Thyroid gland (tissue), 4 donors: ENCODE results near the gene CREG2. TPM values are rescaled to one million over a fixed set of nuclear protein-coding genes. Genes with fewer than 3 reads are reported as not detected.

Source experiments
- DNase-seq, 2 donors: peaks; one replicate each; pipeline ENCODE4 v3.0.0-alpha.2; 2019
- H3K27ac ChIP-seq, 3 donors: fragments of 200-600 bp; sonication (generic); 1 replicate in 2 of 3; 2 replicates in 1 of 3; pipeline ENCODE4 v1.5.1; 2016 to 2019; ENCODE audit warnings: mild to moderate bottlenecking in 1 of 3, moderate library complexity in 1 of 3
- H3K27me3 ChIP-seq: fragments of 200-600 bp; sonication (generic); one replicate; pipeline ENCODE4 v1.5.1; 2019
- H3K36me3 ChIP-seq, 2 donors: fragments of 200-600 bp; sonication (generic); one replicate each; pipeline ENCODE4 v1.5.1; 2016 to 2019
- H3K4me1 ChIP-seq, 2 donors: fragments of 200-600 bp; sonication (generic); one replicate each; pipeline ENCODE4 v1.5.1; 2017 to 2019
- H3K4me3 ChIP-seq, 3 donors: fragments of 200-600 bp; sonication (generic); replicated peaks in 1 of 3; 1 replicate in 2 of 3; 2 replicates in 1 of 3; pipeline ENCODE4 v1.5.1; 2016; ENCODE audit warnings: mild to moderate bottlenecking in 1 of 3
- H3K9me3 ChIP-seq: fragments of 200-600 bp; sonication (generic); one replicate; pipeline ENCODE4 v1.5.1; 2017
- CTCF ChIP-seq, 6 experiments: fragments of 200-600 bp in 3 of 6; fragments of 450-650 bp in 3 of 6; sonication (generic) in 3 of 6; IDR thresholded peaks; one replicate each; pipeline ENCODE4 v1.5.1; 2016 to 2019; ENCODE audit warnings: antibody characterized with exemption in 6 of 6, mild to moderate bottlenecking in 2 of 6, inconsistent platforms in 1 of 6, moderate library complexity in 1 of 6
- POLR2A ChIP-seq, 2 donors: fragments of 450-650 bp; IDR thresholded peaks; one replicate each; pipeline ENCODE4 v1.6.1; 2017; ENCODE audit warnings: antibody characterized with exemption in 2 of 2, mild to moderate bottlenecking in 2 of 2, moderate library complexity in 1 of 2
- WGBS, 2 donors: methylation state at CpG; one replicate each; pipeline ENCODE4 v1.1.5; 2017; 5-methylcytosine and 5-hydroxymethylcytosine counted together
- intact Hi-C: fragments of 100-400 bp; cut with DNase I; formaldehyde crosslinking; loops from one replicate; pipeline ENCODE4 v1.15.1; 2023
- total RNA-seq, 4 donors: library from RNA; depleted of rRNA; stranded (reverse); fragments of >200 nt; gene quantifications; one replicate each; pipeline ENCODE4 v1.2.3, GENCODE V29; 2016

Gene CREG2
- total RNA-seq, 4 donors from 2014 or later = not detected

- no peak overlapping the region for H3K27ac ChIP-seq
- intact Hi-C loops = no loop called here
- H3K9me3 ChIP-seq = no peaks in the 10 kb centered on the region
- no peak overlapping the region for H3K4me3 ChIP-seq
- peaks cover 9 to 12% of the 10 kb centered on the region in 2 donors for H3K4me1 ChIP-seq
- no peak for DNase-seq
- WGBS, 2 donors = 52 to 65% methylated on average over 4 of the region's 4 CpGs
- peaks cover 9% of the 10 kb centered on the region for H3K27me3 ChIP-seq
- TF ChIP-seq POLR2A (IDR thresholded peaks at IDR 0.05) = no peak
- no peak for TF ChIP-seq CTCF (IDR thresholded peaks at IDR 0.05)
- H3K36me3 ChIP-seq = no peaks in the 10 kb centered on the region
Observed at GRCh38 chr2:101388232-101388631, 929 bp upstream of the CREG2 start.

GRCh38 chr2:101386599-101387150, 628 bp downstream of the CREG2 start:
- intact Hi-C loops = no loop called here
- Histone ChIP-seq H3K27me3 (peaks cover 9% of the 10 kb centered on the region), H3K36me3 (no peaks in the 10 kb centered on the region), H3K4me3 (peak overlapping the region in 1 of 3 donors; percentile 19), H3K27ac (no peak overlapping the region), H3K4me1 (peaks cover 9 to 12% of the 10 kb centered on the region in 2 donors), H3K9me3 (no peaks in the 10 kb centered on the region)
- TF ChIP-seq CTCF (IDR thresholded peaks at IDR 0.05) = no peak
- no peak for TF ChIP-seq POLR2A (IDR thresholded peaks at IDR 0.05)
- WGBS, 2 donors = 5 to 13% methylated on average over 15 to 22 of the region's 45 CpGs
- no peak for DNase-seq

GRCh38 chr2:101383016-101383541, 4.2 kb downstream of the CREG2 start:
- Histone ChIP-seq H3K4me3 (no peak overlapping the region), H3K9me3 (no peaks in the 10 kb centered on the region), H3K27me3 (peaks cover 9% of the 10 kb centered on the region), H3K27ac (no peak overlapping the region), H3K36me3 (no peaks in the 10 kb centered on the region), H3K4me1 (peaks cover 9 to 12% of the 10 kb centered on the region in 2 donors)
- TF ChIP-seq CTCF (IDR thresholded peaks at IDR 0.05) = no peak
- no peak for TF ChIP-seq POLR2A (IDR thresholded peaks at IDR 0.05)
- WGBS, 2 donors = 69 to 72% methylated on average over 7 of the region's 7 CpGs
- no peak for DNase-seq
- intact Hi-C loops = no loop called here

- TF ChIP-seq CTCF (IDR thresholded peaks at IDR 0.05) (no peak), POLR2A (IDR thresholded peaks at IDR 0.05) (no peak)
- no peak for DNase-seq
- Histone ChIP-seq H3K36me3 (no peaks in the 10 kb centered on the region), H3K4me1 (peaks cover 6 to 9% of the 10 kb centered on the region in 2 donors), H3K27me3 (peaks cover 9% of the 10 kb centered on the region), H3K4me3 (no peak overlapping the region), H3K27ac (no peak overlapping the region), H3K9me3 (no peaks in the 10 kb centered on the region)
- intact Hi-C loops = no loop called here
- WGBS, 2 donors = 69 to 77% methylated on average over 2 of the region's 2 CpGs
Observed at GRCh38 chr2:101382442-101382841, 4.9 kb downstream of the CREG2 start.

GRCh38 chr2:101380376-101380775, 6.9 kb downstream of the CREG2 start:
- no peaks in the 10 kb centered on the region for H3K9me3 ChIP-seq
- 74 to 80% methylated on average over 11 of the region's 11 CpGs for WGBS, 2 donors
- H3K4me1 ChIP-seq = no peaks in the 10 kb centered on the region
- no peak overlapping the region for H3K4me3 ChIP-seq
- no peaks in the 10 kb centered on the region for H3K36me3 ChIP-seq
- DNase-seq = no peak
- no peaks in the 10 kb centered on the region for H3K27me3 ChIP-seq
- TF ChIP-seq POLR2A (IDR thresholded peaks at IDR 0.05) (no peak), CTCF (IDR thresholded peaks at IDR 0.05) (no peak)
- intact Hi-C loops = no loop called here
- no peak overlapping the region for H3K27ac ChIP-seq
